GF-D8 (cell line): ENCODE data around the gene TUBG2.
A peak's percentile ranks its signal among the peaks of the same experiment; 100 is the strongest.
"Not testable (repeated sequence)": the region's sequence is repeated elsewhere in the genome, so short reads cannot be mapped to it uniquely, and the experiment has no call there.

Experiments used
- DNase-seq: peaks from one replicate; lab custom pipeline; 2025; lab: John Stamatoyannopoulos, UW

The TUBG2 gene

DNA sequence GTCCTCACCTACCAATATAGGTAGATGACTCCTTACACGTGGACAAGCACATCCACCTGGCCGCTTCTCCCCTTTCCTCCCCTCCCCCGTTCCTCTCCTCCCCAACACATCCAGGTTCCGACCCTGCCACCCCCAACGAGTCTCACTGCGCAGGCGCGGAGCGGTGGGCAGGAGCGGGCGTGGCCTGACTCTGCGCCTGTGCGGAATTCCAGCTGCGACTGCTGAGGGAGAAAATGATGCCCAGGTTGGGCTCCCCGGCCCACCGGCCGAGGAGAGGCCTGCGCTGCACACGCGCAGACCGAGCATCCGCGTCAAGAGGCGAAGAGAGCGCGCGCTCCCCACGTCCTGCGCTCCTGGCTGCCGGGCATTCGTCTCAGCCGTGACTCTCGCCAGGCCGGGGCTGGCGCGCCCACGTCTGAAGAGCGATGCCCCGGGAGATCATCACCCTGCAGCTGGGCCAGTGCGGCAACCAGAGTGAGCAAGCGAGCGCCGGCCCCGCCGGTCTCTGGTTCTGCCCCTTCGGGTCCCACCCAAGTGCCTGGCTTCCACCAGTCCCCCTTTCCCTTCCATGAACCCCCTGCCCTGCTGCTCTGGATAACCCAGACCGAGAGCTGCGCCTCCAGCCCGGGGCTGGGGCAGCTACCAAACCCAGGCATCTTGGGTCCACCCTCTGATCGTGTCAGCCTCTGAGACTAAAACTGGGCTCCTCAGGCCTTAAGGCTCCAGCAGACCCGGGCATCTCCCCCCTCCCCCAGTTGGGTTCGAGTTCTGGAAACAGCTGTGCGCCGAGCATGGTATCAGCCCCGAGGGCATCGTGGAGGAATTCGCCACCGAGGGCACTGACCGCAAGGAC, at the start of gene TUBG2:
Gene TUBG2 (plus strand): TSS at position 206 of the 853 bp plus-strand sequence. CDS start 220 bp downstream, at position 426.
- no peak for DNase-seq

DNA sequence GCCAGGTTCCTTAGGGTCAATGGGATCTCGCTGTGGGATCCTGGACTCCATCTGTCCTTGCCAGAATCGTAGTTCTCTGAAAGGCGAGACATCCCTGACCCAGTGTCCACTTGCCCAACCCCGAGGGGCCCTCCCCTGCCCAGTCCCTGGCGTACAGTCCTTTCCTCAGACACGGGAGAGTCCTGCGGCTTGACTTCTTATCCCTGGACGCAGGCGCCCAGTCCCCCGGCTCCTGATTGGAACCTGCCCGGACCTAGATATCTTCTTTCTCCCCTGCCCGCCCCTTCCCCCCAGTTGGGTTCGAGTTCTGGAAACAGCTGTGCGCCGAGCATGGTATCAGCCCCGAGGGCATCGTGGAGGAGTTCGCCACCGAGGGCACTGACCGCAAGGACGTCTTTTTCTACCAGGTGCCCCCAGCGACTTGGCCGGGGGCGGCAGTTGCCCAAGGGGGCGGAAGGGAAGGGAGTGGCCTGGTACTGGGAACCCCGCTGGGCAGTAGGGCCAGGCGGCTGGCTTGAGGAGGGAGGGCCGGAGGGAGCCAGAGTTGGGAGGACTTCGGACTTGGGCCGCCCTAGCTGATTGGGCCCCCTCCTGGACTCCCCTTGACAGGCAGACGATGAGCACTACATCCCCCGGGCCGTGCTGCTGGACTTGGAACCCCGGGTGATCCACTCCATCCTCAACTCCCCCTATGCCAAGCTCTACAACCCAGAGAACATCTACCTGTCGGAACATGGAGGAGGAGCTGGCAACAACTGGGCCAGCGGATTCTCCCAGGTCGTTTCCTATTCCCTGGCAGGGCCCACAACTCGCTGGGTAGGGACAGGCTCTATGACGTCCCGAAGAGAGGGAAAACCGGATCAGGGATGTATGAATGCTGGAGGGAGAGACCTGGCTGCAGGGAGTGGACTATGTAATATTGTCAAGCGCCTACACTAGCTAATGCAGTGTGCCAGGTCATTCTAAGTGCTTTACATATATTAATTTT, 49.0 kb upstream of the TUBG2 start:
- not testable (repeated sequence) for DNase-seq

DNA sequence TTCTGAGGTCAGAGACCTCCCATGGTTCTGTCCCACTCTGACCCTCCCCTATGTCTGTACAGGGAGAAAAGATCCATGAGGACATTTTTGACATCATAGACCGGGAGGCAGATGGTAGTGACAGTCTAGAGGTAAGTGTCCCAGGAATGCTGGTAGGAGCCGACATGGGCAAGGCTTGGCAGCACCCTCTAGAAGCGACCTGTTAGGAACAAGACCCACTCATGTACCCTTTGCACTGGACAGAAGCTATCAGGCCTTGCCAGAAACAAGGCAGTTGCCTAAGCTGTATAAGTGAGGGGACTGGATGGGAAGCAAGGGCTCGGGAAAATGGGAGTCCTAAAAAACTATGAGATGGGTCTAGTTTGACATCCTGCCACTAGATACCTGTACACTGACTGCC, 47.1 kb upstream of the TUBG2 start:
- DNase-seq, result no peak

DNA sequence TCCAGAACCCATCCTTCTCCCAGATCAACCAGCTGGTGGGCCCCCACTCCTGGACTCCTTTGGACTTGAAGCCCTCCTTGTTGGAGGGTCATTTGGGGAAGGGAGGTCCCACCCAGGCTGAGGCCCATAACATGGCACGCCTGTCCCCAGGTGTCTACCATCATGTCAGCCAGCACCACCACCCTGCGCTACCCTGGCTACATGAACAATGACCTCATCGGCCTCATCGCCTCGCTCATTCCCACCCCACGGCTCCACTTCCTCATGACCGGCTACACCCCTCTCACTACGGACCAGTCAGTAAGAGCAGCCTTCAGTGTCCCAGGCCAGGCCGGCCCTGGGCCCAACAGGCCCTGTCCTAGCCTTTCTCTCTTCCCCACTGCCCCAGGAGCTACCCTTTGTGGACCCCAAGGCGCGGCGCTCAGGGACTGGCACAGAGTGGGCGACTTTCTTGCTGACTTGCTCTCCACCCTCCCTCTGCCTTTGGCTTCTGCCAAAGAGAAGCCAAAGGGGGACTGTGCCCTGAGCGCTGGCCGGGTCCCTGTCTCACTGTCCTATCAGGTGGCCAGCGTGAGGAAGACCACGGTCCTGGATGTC, 45.3 kb upstream of the TUBG2 start:
- DNase-seq, result no peak

DNA sequence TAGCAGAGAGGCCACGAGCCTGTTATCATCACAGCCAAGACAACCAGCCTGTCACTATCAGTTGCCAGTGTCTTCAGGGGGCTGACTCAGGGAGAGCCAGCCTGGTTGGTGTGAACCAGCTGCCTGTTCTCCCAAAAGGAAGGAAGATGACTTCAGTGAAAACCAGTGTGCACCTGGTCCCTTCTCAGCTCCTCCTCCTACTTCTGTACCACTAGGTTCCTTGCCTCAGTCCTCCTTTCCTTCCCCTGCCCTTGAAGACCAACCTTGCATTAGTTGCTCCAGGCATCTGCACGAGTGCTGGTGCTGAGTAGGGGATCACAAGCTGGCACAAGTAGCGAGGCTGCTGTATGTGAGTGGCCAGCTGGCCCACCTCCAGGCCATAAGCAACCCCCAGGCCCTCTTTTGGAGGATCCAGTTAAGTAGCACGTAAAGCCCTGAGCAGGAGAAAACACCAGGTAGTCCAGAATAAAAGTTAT, 41.1 kb upstream of the TUBG2 start:
- DNase-seq, result no peak

DNA sequence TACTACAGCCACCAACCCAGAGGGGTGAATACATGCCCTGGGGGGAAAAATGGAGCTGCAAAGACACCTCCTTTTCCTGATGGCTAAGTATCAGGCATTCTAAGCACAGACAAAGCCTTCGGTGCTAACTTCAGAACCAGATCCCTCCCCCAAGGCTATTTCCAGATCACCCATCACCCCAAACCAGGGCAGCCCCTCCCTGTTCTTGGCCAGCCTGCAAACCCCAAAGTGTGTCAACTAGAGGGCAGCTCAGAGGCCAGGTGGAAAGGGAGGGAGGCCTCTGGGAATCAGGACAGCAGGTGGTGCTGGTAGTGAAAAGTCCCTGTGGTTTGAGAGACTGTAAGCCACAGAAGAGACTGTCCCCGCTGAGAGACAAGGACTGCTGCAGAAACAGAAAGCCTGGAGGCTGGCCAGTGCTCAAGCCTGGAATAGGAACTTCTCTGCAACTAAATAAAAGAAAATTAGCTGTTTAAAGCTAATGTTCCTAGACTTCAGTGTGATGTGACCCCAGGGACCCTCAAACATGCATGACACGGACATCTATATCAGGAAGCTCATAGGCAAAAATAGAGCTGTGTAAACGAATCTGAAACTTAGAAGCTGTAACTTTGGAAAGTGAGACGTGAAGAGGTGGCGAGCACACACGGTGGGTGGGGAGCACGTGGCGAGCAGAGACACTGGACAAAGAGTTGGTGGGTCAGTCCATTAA, 40.5 kb upstream of the TUBG2 start:
- peak; percentile 5 for DNase-seq

DNA sequence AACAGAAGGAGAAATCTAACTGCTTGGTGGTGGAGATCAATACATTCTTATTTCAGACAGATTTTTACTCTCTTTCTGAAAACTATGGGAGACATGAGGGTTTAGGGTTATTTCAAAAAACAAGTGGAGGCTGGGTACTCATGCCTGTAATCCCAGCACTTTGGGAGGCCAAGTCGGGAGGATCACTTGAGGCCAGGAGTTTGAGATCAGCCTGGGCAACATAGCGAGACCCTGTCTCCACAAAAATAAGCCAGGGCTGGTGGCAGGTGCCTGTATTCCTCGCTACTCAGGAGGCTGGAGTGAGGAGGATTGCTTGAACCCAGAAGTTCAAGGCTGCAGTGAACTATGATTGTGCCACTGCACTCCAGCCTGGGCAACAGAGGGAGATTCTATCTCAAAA, 37.1 kb upstream of the TUBG2 start:
- DNase-seq, result not testable (repeated sequence)

DNA sequence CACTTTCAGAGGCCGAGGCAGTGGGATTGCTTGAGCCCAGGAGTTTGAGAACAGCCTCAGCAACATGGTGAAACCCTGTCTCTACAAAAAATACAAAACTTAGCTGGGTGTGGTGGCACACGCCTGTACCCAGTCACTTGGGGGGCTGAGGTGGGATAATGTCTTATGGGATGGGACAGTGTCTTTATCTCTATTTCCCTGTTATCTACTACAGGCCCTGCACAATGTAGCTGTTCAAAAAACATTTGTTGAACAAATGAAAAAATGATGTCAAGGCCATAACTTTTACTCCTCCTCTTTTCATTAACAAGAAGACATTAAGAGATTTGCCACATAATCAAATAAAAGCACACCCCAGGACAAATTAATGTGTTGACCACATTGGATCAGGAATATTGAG, 35.8 kb upstream of the TUBG2 start:
- no peak for DNase-seq

DNA sequence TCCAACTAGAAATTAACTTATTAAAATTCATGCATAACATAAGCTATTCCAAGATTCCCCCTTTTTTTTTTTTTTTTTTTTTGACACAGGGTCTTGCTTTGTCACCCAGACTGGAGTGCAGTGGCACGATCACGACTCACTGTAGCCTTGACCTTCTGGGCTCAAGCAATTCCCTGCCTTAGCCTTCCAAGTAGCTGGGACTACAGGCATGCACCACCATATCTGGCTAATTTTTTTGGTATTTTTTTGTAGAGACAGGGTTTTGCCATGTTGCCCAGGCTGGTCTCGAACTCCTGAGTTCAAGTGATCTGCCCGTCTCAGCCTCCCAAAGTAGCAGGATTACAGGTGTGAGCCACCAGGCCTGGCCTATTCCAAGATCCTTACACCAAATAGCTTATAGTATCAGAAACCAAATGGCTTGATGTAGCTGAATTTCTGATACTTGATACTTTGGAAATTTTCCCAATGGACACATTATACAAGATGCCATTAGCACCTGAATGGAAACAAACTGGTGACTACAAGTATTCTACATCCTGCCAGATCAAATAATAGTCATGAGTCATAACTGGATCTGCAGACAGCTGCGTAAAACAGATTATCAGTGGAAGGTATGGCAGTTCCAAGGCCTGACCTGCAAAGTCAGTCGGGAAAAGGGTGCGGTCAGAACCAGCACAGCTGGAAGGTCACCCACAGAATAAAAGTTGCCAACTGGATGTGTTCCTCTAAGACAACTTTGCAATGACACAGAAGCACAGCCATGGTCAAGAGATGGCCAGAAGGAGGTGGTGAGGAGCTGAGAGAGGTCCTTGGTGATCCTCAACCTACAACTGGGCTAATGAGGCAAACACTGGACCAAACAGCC, 35.1 kb upstream of the TUBG2 start:
- no peak for DNase-seq

DNA sequence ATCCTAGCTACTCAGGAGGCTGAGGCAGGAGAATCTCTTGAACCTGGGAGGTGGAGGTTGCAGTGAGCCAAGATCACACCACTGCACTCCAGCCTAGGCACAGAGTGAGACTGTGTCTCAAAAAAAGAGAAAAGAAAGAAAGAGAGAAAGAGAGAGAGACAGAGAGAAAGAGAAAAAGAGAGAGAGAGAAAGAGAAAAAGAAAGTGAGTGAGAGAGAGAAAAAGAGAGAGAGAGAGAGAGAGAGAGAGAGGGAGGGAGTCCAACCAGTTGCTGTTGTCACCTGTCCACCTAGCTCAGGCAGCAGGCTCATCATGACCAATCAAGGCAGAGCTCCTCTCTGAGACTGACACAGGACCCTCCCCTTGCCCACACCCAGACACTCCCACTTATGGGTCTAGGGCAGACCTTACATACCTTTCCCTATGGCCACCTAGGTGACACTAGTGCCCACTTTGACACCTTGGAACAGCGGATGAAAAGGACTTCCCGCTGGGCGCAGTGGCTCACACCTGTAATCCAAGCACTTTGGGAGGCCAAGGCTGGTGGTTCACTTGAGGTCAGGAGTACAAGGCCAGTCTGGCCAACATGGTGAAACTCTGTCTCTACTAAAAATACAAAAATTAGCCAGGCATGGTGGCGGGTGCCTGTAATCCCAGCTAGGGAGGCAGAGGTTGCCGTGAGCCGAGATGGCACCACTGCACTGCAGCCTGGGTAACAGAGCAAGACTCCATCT, 31.9 kb upstream of the TUBG2 start:
- not testable (repeated sequence) for DNase-seq

DNA sequence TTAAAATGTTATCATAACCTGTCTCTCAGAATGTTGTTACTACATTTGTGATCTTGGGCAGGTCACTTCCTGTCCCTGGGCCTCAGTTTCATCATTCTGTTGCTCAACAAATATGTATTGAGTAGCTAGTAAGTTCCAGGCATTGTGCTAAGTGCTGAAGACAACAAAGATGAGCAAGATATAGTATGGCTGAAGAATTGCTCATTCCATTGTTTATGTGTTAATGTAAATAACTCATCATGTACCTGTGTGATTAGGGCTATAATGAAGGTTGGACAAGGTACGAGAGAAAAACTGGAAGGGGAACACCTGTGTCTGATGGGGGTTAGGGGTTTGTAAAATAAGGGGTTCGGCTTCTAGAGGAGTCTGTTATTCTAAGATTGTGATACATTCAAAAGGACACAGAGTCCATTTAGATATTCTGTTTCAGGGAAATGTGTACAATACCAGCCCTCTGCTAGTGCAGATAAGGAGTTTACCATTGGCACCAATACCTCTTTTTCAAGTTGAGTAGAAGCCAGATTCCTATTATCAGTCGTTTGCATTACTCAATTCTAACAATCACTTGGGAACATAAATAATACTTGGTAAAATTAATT, 29.6 kb upstream of the TUBG2 start:
- no peak for DNase-seq

DNA sequence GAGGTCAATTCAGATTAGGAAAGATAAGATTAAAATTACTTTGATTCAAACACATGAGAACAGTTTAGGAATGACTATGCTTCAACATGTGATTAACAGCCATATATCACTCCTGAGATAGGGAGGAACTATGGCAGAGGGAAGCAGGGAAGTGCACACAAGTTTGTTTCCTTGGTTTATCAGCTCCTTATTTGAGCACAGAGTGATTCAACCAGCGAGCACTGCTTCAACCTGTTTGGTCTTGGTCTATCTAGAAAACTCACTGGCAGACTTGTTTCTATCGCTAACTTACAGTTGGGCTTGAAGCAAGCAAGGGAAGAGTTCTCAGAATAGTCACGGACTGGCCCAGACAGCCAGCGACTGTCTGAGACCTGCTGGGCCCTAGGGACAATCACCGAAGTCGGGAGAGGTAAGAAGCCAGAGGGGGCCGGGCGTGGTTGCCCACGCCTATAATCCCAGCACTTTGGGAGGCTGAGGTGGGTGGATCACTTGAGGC, 26.1 kb upstream of the TUBG2 start:
- no peak for DNase-seq

DNA sequence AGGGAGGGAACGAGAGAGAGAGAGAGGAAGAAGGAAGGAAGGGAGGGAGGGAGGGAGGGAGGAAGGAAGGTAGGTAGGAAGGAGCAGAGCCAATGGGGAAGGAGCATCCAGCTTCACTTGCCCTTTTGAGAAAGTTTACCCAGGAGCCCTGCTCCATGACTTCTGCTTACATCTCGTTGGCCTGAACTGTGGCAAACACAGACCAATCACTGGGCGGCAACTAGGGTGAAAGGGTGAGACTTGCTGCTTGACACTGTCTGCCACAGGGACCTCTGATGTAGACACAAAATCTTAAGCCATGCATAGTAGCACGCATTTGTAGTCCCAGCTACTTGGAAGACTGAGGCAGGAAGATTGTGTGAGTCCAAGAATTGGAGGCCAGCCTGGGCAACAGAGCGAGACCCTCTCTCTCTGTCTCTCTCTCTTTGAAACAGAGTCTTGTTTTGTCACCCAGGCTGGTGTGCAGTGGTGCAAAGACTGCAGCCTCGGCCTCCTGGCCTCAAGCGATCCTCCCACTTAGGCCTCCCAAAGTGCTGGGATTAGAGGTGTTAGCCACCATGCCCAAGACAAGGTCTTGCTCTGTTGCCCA, 19.5 kb upstream of the TUBG2 start:
- DNase-seq, result no peak

DNA sequence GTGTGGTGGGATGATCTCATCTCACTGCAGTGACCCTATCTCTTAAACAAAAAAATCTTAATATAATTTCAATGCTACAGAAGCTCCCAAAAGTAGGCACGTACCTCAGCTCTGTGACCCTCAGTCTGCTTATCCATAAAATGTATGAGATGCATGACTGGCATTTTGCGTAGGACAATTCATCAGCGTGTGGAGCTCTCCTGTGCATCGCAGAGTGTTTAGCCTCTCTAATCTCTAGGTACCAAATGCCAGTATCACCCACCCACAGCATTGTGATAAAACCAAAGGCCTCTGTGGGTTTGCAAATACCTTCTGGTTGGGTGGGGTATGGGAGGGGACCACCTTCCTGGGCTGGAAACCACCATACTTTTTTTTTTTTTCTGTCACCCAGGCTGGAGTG, 19.0 kb upstream of the TUBG2 start:
- DNase-seq, result no peak

DNA sequence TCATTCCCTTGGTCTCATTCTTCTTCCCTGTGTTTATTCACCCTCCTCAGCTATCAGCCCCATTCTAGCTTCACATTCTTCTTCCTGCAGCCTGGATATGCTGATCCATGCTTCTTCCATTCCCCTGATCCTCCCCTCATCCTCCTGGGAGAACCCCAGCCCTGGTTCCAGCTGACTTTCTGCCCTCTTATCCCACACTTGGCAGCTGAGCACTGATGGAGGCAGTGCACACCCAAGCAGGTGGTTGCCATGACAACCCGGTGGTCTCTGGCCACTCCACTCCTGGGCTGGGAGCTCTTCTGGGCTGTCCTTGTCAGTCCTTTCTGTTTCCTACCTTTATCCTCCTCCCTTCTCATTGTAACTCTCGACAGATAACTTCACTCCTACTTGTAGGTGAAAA, 16.7 kb upstream of the TUBG2 start:
- no peak for DNase-seq

DNA sequence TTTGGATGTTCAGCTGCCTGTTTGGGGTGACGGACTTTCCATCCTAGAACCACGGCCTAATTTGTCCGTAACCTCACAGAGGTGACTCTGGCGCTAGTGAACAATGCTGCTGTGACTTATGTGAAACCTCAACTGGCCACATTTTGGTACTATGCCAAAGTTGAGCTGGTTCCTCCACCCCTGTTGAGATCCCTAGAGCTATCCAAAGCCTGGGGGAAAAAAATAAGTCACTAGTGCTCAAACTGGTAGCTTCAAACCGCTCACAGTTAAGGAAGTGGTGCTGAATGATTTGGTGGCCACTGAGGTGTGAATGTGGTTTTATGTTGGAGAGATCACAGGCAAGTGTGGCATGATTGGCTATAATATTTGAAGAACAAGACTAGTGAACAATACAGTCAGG, 11.3 kb upstream of the TUBG2 start:
- DNase-seq, result no peak

DNA sequence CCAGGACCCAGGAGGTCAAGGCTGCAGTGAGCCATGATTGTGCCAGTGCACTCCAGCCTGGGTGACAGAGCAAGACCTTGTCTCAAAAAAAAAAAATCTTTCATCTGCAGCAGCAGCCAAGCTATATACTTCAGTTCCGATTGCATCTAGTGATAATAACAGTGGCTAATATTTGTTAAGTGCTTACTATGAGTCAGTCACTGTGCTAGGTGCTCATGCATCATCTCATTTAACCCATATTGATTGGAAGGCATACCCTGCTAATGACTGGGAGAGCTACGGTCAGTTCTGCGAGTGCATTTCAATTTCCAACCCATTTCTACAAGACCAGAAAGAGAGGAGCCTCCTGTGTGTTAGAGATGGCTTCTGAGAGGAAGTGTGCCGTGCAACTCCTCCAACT, 7.7 kb upstream of the TUBG2 start:
- DNase-seq, result no peak

DNA sequence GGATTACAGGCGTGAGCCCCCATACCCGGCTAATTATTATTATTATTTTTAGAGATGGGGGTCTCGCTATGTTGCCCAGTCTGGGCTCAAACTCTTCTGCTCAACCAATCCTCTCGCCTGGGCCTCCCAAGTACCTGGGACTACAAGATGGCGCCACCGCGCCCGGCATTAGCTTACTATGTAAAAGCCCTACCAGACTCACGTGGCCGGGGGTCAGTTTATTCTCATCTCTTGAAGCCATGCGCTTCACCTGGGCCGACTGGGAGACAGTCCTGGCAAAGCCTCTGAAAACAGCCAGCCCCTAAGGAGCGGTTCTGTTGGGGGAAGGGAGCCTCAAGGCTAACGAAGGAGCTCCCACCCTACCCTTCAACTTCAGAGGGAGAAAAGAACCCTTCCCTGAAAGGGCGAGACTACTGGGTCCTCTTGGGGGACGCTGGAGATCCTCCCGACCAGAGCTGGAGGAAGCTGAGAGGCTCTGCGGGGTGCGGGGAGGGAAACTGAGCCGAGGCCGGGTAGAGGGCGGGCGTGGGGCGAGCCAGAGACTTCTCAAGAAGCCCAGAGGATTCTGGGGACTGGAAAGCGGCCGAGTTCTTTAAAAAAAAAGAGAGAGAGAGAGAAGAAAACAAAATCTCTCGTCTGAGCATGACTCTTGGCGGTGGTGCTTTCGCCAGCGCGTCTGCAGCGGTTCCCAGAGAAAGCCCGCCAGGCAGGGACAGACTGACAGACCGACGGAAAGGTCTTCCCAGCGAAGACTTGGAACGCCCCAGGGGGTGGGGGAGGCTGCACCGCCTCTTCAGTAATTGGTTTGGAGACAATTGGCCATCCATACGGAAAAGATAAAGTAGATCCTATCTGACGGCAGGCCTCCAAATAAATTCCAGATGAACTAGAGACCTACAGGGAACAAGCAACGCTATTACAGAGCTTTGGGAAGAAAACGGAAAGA, 5.6 kb upstream of the TUBG2 start:
- no peak for DNase-seq
